A549 treated with DMSO at 1 μM for 4 hours (cell line): ENCODE results near the gene CNTNAP5. TPM values are rescaled to one million over a fixed set of nuclear protein-coding genes. Genes with fewer than 3 reads are reported as not detected.

Experiments used
- total RNA-seq: library from RNA; stranded (reverse); fragments of 200-300 nt; extraction: Qiagen RNA extraction; gene quantifications from 5 replicates; pipeline ENCODE4 v1.2.3, GENCODE V29; 2022; ENCODE audit warnings: low read depth

The CNTNAP5 gene
- not detected in 5 replicates for total RNA-seq

GRCh38 chr2:124025171-124025580 is at the start of gene CNTNAP5:
TSS of gene CNTNAP5 (plus strand) at chr2:124025287. CDS start at chr2:124025651, 364 bp downstream.

